ENCODE measurements around the gene CRISPLD2.

The CRISPLD2 gene

GRCh38 chr16:84803146-84803545 lies 16.6 kb upstream of the CRISPLD2 start:
- no peak for DNase-seq

- DNase-seq: no peak
These were observed 15.5 kb upstream of the CRISPLD2 start for GRCh38 chr16:84804326-84804725.

- DNase-seq: no peak
These were observed 13.4 kb upstream of the CRISPLD2 start for GRCh38 chr16:84806256-84806889.

GRCh38 chr16:84806890-84807258 lies 12.9 kb upstream of the CRISPLD2 start:
- DNase-seq: no peak

- no peak for DNase-seq
These were observed 12.0 kb upstream of the CRISPLD2 start for GRCh38 chr16:84807776-84808175.

GRCh38 chr16:84808826-84809225 lies 11.0 kb upstream of the CRISPLD2 start:
- DNase-seq: no peak

- DNase-seq: no peak
These were observed 9.1 kb upstream of the CRISPLD2 start for GRCh38 chr16:84810518-84811273.

- no peak for DNase-seq
These were observed 8.3 kb upstream of the CRISPLD2 start for GRCh38 chr16:84811529-84811928.

- DNase-seq: no peak
These were observed 6.4 kb upstream of the CRISPLD2 start for GRCh38 chr16:84813141-84813934.

- no peak for DNase-seq
These were observed 4.3 kb upstream of the CRISPLD2 start for GRCh38 chr16:84815462-84815861.

- no peak for DNase-seq
These were observed 3.8 kb upstream of the CRISPLD2 start for GRCh38 chr16:84816023-84816422.

GRCh38 chr16:84816485-84816884 lies 3.3 kb upstream of the CRISPLD2 start:
- no peak for DNase-seq

GRCh38 chr16:84817206-84817605 lies 2.6 kb upstream of the CRISPLD2 start:
- DNase-seq: no peak

GRCh38 chr16:84817613-84818012 lies 2.2 kb upstream of the CRISPLD2 start:
- no peak for DNase-seq

GRCh38 chr16:84818133-84818532 lies 1.7 kb upstream of the CRISPLD2 start:
- DNase-seq: no peak

- DNase-seq: no peak
These were observed 669 bp upstream of the CRISPLD2 start for GRCh38 chr16:84818989-84819643.

- no peak for DNase-seq
These were observed 510 bp downstream of the CRISPLD2 start for GRCh38 chr16:84820305-84820684.

GRCh38 chr16:84820771-84821170 lies 986 bp downstream of the CRISPLD2 start:
- no peak for DNase-seq

- no peak for DNase-seq
These were observed 1.4 kb downstream of the CRISPLD2 start for GRCh38 chr16:84821179-84821578.

GRCh38 chr16:84821728-84822689 lies 2.2 kb downstream of the CRISPLD2 start:
- no peak for DNase-seq

- DNase-seq: no peak
These were observed 3.2 kb downstream of the CRISPLD2 start for GRCh38 chr16:84822990-84823389.

GRCh38 chr16:84823484-84823883 lies 3.7 kb downstream of the CRISPLD2 start:
- DNase-seq: no peak

Data from activated CD4-positive, alpha-beta T cell treated with anti-CD3 and anti-CD28 coated beads, Interleukin-2, amount 50 U/mL, for 1 hour (primary cell).